ENCODE data around the gene AKR1C2.

GRCh38 chr10:4984971-4985594, 18.6 kb downstream of the AKR1C2 start:
- TF ChIP-seq EZH2 (IDR thresholded peaks at IDR 0.05), result no peak
- no peak for TF ChIP-seq FOSL1 (IDR thresholded peaks at IDR 0.05; ENCODE audit: low read depth)

All from HCT116 (cell line).